ENCODE data around the gene FBXO31. TPM values are rescaled to one million over a fixed set of nuclear protein-coding genes. Genes with fewer than 3 reads are reported as not detected.

The FBXO31 gene
- total and polyA plus RNA-seq, 9 of the 15 experiments (the other 6 are each of a cell fraction or from before 2014, with no cell fraction given): 0.18 to 33.3 (median 10.9) TPM

DNA sequence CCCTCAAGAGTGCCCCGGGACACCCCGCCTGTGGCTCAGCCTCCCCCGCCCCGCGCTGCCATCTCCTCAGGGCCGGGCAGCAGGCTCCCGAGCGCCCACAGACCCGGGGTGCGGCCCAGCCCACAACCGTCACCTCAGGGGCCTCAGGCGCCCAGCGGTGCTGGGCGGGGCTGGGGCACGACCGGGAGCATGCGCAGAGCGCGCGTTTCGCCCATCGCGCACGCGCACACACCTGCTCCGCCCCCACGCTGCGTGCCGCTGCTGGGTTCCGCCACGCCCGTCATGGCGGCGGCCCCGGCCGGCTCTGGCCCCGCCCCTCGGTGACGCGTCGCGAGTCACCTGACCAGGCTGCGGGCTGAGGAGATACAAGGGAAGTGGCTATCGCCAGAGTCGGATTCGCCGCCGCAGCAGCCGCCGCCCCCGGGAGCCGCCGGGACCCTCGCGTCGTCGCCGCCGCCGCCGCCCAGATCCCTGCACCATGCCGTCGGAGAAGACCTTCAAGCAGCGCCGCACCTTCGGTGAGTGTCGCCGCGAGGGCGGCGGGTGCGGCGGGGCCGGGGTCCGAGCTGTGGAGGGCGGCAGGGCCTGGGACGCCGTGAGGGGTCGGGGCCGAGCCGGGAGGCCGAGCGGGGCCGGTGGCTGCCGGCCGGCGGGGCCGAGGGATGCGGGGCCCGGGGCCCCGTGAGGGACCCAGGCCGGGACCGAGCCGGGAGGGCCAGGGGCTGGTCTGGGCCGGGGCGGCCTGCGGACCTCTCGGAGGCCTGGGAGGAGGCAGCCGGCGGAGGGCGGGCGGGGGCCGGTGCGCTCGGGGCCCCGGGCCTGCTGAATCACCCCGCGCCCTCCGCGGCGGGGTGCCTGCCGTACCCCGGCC, 8.6 kb upstream of the FBXO31 start, which contains the start of gene MAP1LC3B (continued):
- no peak for TF ChIP-seq ZNF121 (CRISPR knock-in tag; conservative IDR thresholded peaks at IDR 0.05)
- 0 out of 2 replicates have a peak, but pooled peaks have one; percentile 19 for TF ChIP-seq ARID3A (IDR thresholded peaks at IDR 0.05; ENCODE audit: borderline replicate concordance, low read depth, low read length)
- no peak for TF ChIP-seq CREBBP (IDR thresholded peaks at IDR 0.05; ENCODE audit: low read depth, low read length)
- no peak for TF ChIP-seq PHB2 (IDR thresholded peaks at IDR 0.05; ENCODE audit: low read depth)
- TF ChIP-seq, protein P1, sequence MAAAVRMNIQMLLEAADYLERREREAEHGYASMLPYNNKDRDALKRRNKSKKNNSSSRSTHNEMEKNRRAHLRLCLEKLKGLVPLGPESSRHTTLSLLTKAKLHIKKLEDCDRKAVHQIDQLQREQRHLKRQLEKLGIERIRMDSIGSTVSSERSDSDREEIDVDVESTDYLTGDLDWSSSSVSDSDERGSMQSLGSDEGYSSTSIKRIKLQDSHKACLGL (CRISPR knock-in tag; IDR thresholded peaks at IDR 0.05; ENCODE audit: borderline replicate concordance, poor library complexity, severe bottlenecking): no peak
- TF ChIP-seq FOXA3 (CRISPR knock-in tag; conservative IDR thresholded peaks at IDR 0.05 in 1 of 2, IDR thresholded peaks at IDR 0.05 in 1 of 2): no peak
- no peak for TF ChIP-seq CBX2 (IDR thresholded peaks at IDR 0.05; ENCODE audit: insufficient read depth, low read length, poor library complexity, severe bottlenecking)
- no peak for TF ChIP-seq ZNF695 (CRISPR knock-in tag; IDR thresholded peaks at IDR 0.05)
- TF ChIP-seq RB1 (IDR thresholded peaks at IDR 0.05; ENCODE audit: low read depth): peak; percentile 77
- no peak; a peak in 1 of 4 replicates for TF ChIP-seq FOXK2 (conservative IDR thresholded peaks at IDR 0.05 in 1 of 2, IDR thresholded peaks at IDR 0.05 in 1 of 2; ENCODE audit: low read depth in 2 of 2)
- TF ChIP-seq TSHZ1 (CRISPR knock-in tag; IDR thresholded peaks at IDR 0.05): no peak
- no peak for TF ChIP-seq ZNF217 (CRISPR knock-in tag; IDR thresholded peaks at IDR 0.05)
- TF ChIP-seq CHCHD3 (CRISPR knock-in tag; IDR thresholded peaks at IDR 0.05): peak; percentile 69; the same call in 1 of the 2 replicates
- TF ChIP-seq MAFG (tag; conservative IDR thresholded peaks at IDR 0.05): no peak
- TF ChIP-seq, protein P2, sequence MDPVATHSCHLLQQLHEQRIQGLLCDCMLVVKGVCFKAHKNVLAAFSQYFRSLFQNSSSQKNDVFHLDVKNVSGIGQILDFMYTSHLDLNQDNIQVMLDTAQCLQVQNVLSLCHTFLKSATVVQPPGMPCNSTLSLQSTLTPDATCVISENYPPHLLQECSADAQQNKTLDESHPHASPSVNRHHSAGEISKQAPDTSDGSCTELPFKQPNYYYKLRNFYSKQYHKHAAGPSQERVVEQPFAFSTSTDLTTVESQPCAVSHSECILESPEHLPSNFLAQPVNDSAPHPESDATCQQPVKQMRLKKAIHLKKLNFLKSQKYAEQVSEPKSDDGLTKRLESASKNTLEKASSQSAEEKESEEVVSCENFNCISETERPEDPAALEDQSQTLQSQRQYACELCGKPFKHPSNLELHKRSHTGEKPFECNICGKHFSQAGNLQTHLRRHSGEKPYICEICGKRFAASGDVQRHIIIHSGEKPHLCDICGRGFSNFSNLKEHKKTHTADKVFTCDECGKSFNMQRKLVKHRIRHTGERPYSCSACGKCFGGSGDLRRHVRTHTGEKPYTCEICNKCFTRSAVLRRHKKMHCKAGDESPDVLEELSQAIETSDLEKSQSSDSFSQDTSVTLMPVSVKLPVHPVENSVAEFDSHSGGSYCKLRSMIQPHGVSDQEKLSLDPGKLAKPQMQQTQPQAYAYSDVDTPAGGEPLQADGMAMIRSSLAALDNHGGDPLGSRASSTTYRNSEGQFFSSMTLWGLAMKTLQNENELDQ (CRISPR knock-in tag; IDR thresholded peaks at IDR 0.05; ENCODE audit: borderline replicate concordance): no peak
- no peak for TF ChIP-seq ZNF347 (CRISPR knock-in tag; IDR thresholded peaks at IDR 0.05; ENCODE audit: low read depth)
- 0 out of 2 replicates have a peak, but pooled peaks have one; percentile 23 for TF ChIP-seq ZNF263 (CRISPR knock-in tag; IDR thresholded peaks at IDR 0.05; ENCODE audit: borderline replicate concordance)

All from K562 (cell line).